Stimulated activated CD4-positive, alpha-beta T cell treated with anti-CD3 and anti-CD28 coated beads, Interleukin-1b, Interleukin-23, amount 100 ng/mL, for 1 hour (primary cell): Measurements from ENCODE around the gene PLVAP.

Experiments used
- DNase-seq, 2 donors: peaks; one replicate each; pipeline ENCODE4 v3.0.0-alpha.2; 2020; ENCODE audit warnings: low read depth in 2 of 2

The PLVAP gene

DNA sequence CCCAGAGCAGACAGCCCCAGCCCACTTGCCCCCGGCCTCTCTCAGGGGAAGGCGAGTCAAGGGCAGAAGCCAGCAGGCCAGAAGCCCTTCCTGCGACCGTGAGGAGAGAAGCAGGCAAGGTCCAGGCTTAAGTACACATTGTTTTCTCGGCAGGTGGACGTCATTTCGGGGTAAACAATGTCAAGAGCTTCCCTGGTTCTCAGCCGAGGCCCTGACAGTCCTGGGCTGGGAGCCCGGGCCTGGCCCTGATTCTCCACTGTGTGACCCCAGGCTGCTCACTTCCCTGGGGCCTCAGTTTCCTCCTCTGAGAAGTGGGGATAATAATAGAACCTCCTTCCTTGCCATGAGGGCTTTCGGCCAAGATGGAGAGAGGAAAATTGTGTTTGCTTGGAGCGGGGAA, 19.4 kb downstream of the PLVAP start:
- DNase-seq, result no peak

DNA sequence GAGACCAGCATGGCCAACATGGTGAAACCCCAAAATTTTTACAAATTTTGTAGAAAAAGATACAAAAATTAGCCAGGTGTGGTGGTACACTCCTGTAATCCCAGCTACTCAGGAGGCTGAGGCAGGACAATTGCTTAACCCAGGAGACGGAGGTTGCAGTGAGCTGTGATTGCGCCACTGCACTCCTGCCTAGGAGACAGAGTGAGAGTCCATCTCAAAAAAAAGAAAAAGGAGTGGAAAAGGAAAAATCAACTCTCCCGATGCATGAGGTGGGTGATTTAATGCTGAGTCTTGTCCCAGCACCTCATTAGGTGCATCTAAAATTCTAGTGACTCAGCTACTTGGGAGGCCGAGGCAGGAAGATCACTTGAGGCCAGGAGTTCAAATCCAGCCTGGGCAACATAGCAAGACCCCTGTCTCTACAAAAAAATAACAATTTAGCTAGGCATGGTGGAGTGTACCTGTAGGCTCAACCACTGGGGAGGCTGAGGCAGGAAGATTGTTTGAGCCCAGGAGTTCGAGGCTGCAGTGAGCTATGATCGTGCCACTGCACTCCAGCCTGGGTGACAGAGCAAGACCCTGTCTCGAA, 20.0 kb downstream of the PLVAP start:
- DNase-seq, result no peak

DNA sequence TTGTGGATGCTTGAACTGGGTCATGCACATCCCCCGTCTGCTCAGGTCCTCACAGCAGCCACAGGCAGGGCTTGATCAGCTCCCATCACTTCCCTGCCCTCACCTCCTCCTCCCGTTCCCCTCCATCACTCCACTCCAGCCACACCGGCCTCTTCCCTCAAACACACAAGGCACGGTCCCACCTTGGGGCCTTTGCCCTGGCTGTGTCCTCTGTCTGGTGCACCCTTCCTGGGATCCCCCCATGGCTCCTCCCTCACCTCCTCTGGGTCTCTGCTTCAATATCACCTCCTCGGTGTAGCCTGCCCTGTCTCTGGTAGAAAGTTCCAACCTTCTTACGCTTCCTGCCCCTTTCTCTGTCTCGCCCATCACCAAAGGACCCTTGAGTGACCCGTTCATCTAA, 23.8 kb downstream of the PLVAP start:
- DNase-seq, result no peak

DNA sequence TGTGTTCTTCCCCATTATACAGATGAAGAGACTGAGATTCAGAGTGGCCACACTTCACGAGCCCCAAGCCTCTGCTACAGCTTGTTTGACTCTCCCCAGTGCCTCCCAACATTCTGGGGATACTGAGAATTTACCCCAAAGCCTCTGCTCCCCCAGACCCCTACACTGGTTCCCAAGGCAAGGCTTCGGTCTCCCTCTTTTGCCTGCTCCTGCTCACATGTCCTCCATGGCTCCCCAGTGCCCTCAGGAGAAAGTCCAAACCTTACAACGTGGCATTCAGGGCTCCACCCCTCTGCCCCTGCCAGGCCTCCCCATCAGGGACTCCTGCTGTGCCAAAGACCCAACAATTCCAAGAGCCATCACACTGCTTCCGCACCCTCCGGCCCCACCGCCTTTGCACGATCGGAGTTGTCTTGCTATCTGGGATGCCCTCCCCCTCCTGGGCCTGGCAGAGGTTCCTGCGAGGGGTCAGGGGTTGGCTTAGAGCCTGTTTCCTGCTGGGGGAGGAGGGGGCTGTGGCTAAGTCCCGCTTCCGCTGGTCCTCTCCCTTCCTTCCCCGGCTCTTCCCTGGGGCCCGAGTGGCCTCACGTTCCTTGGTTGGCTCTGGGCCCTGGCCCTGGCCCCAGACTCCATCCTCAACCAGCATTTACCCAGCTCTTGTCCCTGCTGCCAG, 24.4 kb downstream of the PLVAP start:
- no peak for DNase-seq

DNA sequence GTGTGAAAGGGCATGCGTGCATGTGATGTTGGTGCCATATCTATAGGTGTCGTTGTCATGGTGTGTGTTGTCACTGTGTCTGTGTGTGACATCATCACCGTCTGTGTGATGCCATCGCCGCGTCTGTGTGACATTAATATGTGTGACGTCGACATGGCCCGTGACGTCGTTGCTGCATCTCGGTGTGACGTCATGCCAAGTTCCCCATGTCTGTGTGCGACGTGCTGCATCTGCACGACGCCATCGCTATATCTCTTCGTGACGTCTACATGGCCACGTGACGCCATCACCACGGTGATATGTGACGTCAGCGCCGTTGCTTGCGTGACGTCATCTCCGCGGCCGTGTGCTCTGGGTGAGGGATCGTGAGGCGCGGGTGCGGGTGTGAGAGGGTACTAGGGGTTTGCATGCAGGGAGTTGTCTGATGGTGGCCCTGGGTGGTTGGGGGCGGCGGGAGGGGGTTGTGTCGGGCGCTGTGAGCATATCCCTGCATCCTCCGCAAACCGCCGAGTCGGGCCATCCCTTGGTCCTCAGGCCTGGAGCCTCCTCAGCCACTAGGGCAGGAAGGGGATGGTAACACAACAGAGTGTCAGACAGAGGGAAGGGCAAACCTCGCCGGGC, 25.2 kb downstream of the PLVAP start:
- no peak for DNase-seq

DNA sequence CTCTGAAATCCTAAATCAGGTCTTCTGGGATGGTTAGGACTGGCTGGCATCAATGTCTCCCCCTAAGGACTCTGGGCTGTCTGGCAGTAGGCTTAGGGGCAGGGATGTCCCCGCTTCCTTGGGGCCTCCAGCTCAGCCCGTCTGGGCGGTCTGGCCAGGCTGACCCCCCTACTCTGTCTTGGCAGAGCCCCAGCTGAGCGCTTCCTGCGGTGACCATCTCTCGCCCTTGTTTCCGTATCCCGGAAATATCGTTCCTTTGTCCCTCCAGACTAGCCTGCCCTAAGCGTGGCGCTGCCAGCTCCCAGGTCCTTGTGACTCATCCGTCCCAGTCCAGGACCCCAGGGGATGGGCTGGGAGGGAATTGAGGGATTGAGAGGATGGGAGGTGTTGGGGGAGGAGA, 28.4 kb downstream of the PLVAP start:
- no peak for DNase-seq

DNA sequence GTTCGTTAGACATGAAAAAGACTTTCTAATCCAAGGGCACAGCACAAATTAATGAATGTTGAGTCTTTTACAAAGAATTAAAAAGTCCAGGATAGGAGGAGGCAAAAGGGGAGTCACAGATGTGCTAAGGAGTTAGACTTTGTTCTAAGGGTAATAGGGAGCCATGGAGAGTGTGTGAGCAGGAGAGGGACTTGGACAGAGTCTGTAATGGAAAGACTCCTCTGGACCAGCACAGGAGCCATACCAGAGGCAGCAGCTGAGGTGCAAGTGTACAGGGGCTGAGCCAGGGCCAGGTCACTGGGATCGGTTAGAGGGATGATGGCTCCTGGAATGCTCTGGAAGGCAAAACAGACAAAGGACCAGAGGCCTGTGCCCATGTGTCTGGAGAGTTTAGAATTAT, 29.3 kb downstream of the PLVAP start:
- no peak for DNase-seq

DNA sequence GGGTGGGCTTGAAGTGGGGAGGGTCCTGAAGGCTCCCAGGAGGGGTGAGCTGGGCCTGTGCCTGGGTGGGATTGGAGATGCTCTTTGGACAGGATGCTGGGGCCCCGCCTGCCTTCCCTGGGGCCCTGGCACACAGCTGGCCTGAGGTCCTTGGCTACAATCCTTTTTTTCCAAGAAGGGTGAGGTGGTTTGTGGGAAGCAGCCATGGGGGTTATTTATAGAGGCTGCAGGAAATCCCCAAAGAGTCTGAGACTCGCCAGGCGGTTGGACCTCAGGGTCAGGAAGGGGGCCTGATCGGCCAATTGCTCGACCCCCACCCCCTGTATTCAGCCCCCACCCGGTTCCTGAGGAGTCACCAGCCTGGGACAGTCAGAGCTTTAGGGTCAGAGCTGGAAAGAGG, 29.8 kb downstream of the PLVAP start:
- no peak for DNase-seq

DNA sequence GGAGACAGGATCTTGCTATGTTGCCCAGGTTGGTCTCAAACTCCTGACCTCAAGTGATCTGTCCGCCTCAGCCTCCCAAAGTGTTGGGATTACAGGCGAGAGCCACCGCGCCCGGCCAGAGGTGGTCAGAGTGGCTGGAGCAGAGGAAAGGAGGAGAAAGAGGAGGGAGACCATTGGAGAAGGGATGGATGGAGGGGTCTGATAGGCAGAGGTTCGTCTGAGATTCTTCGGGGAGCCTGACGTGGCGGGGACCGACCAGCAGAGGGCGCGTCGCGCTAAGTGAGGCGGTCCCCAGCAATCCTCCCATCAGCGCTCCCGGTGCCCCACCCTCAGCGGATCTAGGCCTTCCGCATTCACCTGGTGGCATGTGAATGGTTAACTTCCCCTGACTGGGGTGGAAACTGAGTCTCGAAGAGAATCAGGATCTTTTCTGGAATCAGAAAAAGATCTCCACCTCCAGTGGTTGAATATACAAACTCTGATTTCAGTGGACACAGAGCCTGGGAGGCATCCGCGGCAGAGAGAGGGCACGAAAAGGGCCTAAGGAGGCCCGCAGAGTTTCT, 31.0 kb downstream of the PLVAP start:
- peak; percentile 41 to 75 for DNase-seq

DNA sequence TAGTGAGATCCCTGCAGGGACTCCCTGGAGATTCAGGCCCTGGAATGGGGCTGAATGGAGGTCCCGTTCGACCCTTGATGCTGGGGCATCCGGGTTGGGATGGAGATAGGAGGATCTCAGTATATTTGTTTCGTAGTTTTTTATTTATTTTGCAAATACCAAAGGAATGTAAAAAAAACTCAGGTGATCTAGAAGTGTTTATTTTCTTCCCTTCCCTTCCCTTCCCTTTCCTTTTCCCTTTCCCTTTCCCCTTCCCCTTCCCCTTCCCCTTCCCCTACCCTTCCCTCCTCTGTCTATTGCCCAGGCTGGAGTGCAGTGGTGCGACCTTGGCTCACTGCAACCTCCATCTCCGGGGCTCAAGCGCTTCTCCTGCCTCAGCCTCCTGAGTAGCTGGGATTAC, 35.3 kb downstream of the PLVAP start:
- no peak for DNase-seq

DNA sequence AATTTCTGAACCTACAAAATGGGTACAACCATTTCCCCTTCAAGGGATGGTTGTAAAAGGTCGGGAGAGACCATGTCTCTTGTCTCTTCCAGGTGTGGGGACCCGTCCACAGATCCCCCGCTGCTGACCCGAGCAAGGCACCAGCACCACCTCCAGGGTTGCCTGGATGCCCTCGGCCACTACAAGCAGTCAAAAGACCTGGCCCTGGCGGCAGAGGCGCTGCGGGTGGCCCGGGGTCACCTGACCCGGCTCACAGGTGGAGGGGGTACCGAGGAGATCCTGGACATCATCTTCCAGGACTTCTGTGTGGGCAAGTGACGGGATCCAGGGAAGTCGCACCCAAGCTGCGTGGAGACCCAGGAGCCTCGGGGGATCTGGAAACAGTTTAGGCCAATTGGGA, 35.8 kb downstream of the PLVAP start:
- no peak for DNase-seq

DNA sequence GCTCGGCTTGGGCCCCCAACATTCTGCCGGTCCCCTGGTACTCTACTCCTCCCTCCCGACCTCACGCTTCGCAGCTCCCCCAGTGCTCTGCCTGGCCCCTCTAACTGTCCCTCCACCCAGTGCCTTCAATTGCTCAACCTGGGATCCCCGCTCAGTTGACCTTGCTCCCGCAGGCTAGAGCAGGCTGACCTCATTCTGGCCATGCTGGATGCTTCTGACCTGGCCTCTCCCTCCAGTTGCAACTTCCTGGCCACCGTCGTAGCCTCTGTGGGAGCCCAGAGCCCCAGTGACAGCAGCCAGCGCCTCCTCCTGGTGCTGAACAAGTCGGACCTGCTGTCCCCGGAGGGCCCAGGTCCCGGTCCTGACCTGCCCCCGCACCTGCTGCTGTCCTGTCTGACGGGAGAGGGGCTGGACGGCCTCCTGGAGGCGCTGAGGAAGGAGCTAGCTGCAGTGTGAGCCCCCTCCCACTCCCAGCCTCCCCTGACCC, 36.2 kb downstream of the PLVAP start:
- no peak for DNase-seq

DNA sequence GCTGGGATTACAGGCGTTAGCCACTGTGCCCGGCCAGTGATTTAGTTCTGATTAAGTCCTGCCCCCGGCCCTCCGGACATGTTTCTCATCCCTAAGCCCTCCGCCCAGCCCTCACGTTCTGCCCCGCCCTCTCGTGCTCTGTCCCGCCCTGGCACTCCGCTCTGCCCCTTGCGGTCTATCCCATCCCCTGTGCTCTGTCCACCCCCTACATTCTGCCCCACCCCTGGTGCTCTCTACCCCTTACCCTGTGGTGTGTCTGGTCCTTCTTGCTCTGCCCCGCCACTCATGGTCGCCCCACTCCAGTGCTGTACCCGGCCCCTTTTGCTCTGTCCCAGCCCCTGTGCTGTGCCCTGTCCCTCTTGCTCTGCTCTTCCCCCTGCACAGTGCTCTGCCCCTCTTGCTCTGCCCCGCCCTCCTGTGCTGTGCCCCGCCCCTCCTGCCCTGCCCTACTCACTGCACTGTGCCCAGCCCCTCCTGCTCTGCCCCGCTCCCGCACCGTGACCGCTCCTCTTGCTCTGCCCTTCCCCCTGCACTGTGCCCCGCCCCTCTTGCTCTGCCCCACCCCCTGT, 36.8 kb downstream of the PLVAP start:
- no peak for DNase-seq

DNA sequence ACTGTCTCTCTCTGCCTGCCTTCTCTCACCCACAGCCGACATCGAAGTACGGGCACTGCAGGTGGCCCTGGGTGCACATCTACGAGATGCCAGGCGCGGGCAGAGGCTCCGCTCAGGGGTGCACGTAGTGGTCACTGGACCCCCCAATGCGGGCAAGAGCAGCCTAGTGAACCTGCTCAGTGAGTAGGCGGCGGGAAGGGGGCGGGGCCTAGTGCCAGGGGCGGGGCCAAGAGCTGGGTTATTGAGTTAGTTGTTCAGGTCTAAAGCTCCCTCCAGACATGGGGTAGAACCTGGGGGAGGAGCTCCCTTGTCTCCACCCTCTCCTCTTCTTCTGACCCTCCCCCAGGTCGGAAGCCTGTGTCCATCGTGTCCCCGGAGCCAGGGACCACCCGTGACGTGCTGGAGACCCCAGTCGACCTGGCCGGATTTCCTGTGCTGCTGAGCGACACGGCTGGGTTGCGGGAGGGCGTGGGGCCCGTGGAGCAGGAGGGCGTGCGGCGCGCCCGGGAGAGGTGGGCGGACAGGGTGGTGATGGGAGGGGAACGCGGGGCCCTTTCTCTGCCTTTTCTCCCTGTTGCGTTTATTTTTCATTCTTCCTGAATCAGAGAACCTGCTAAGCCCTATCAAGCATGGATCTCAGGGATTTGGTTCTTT, 37.9 kb downstream of the PLVAP start:
- DNase-seq, result no peak

DNA sequence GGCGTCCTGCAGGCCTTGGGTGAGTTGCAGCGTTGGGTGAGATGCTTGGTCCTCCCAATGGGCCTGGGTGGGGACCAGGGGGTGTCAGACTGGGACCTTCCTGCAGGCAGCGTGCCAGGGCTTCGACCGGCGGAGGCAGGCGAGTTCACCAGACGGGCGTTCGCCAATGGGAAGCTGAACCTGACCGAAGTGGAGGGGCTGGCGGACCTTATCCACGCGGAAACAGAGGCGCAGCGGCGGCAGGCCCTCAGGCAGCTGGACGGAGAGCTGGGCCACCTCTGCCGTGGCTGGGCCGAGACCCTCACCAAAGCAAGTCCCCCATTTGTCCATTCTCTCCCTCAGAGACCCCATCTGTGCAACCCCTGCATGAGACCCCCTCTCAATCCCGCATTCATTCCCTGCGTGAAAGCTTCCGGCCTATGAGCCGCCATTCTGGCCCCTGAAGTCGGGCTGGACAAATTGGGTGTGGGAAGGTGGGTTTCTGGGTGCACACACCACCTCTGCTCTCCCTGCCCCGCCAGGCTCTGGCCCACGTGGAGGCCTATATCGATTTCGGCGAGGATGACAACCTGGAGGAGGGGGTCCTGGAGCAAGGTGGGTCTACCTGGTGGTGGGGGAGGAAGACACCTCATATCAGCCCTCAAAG, 38.6 kb downstream of the PLVAP start:
- no peak for DNase-seq

DNA sequence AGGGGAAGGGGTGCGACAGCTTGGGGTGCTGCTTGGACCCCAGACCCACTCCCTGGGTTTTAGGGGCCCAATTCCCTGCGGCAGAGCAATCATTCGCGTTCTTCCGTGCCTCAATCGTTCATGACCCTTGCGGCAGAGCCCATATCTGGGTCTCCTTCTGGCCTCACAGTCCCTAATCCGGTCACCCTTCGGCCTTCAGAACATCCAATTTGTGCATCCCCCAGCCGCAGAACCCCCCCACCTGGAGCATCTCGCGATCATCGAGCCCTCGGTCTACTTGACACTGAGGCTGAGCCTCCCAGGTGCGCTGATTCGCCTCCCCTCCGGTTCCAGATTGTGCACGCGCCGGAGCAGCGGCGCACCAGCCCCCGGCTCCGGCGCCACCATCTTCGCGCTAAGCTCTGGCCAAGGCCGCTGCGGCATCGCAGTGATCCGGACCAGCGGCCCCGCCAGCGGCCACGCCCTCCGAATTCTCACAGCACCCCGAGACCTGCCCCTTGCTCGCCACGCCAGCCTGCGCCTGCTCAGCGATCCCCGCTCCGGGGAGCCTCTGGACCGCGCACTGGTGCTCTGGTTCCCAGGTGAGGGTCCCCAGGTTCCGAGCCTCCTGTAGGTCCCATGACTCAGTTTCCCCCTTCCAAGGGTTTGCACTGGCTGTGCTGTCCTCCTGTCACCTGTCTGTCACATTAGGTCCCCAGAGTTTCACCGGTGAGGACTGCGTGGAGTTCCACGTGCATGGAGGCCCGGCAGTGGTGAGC, 39.3 kb downstream of the PLVAP start:
- DNase-seq, result no peak

DNA sequence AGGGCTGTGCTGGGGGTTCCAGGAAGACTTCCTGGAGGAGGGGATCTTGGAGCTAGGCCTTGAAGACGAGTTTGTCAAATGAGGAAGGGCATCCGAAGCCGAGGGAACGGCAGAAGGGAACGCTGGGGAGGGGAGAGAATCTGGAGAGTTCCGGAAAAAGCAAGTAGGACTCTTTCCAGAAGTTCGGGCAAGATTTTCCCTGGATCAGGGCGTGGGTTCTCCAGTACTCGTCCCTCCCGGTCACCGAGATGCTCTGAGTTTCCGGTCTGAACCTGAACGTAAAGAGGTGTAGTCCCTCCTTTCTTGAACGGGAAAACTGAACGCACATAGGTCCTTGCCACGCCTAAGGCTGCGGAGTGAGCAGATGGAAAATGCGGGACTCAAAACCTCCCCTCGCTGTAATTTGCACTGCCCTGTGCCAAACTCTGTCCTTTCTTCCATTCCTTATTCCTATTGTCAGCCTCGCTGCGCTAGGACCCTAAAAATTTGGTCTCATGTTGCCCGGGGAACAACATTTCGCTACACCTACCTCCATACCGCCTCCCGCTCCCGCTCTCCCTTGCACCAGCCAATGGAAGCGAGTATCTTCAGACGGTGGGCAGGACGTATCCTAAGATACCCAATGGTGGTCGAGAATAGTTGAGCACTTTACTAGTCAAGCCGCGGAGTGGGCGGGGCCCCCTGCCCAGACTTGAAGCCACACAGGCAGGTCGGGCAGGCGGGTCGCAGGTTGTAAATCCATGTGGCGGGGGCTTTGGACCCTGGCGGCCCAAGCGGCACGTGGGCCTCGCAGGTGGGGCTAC, 40.1 kb downstream of the PLVAP start, which contains the start of gene GTPBP3:
Gene GTPBP3, plus strand, starts transcription at position 682 of the 803 bp plus-strand sequence. Its CDS starts 59 bp downstream, at position 741.
- peak; percentile 88 to 91 for DNase-seq

DNA sequence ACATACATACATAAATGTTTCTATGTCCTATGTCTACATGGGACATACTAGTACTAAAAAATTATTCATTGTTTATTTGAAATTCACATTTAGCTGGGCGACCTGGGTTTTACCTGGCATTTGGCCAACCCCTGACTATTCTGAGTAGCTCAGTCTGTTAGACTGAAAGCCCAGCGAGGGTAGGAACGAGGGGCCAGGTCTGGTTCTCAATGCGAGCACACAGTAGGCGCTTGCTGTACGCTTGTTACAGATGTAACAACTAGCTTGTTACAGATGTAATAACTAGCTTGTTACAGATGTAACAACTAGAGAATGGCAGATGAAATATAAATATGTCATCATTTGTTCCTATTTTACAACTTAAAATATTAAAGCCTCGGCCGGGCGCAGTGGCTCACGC, 41.6 kb downstream of the PLVAP start:
- DNase-seq, result no peak

DNA sequence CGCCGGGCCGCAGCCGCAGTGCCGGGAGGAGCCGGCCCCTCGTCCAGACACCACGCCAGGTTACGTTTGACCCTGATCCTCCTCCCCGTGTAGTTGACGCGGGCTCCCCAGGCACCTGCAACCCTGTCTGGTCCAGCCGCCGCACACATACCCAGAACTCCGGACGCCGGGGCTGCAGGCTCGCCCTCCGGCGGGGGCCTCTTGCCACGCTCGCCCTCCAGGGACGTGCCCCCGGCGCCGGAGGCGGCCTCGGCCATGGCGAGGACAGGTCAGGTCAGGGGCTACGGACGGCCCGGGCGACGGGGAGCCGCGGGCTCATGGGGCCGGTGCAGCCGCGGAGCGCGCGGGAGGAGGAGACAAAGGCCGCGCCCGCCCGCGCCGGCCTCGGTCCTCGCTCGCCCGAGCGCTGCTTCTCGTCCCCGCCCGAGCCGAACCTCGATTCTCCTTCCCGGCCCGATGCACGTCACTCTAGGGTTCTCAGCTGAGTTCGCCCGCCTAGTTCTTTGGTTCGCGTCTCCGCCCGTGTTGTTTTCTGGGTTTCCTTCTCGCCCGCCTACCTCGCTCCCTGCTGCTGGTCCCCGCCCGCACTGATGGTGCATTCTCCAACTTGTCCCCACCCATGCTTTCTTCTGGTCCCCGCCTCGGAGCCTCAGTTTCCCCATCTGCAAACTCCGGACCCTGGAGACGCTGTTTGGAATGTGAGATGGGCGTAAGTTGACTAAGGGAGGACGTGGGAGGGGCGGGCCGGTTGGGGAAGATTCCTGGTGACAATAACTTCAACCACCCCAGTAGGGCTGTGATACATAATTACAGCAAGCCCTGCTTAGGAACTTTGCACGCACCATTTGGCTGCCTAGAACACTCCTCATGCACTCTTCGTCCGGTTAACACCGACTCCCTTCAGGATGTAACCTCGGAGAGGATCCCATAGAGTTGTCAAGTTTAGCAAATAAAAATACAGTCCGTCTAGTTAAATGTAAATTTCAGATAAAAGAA, 42.4 kb downstream of the PLVAP start, which contains the start of gene ANO8:
Gene ANO8, minus strand, starts transcription at position 442 of the 996 bp plus-strand sequence. Its CDS starts 185 bp downstream, at position 257.
- peak; percentile 88 to 98 for DNase-seq
